ENCODE measurements around the gene RNF141.

RNF141 gene, protein sequence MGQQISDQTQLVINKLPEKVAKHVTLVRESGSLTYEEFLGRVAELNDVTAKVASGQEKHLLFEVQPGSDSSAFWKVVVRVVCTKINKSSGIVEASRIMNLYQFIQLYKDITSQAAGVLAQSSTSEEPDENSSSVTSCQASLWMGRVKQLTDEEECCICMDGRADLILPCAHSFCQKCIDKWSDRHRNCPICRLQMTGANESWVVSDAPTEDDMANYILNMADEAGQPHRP

DNA sequence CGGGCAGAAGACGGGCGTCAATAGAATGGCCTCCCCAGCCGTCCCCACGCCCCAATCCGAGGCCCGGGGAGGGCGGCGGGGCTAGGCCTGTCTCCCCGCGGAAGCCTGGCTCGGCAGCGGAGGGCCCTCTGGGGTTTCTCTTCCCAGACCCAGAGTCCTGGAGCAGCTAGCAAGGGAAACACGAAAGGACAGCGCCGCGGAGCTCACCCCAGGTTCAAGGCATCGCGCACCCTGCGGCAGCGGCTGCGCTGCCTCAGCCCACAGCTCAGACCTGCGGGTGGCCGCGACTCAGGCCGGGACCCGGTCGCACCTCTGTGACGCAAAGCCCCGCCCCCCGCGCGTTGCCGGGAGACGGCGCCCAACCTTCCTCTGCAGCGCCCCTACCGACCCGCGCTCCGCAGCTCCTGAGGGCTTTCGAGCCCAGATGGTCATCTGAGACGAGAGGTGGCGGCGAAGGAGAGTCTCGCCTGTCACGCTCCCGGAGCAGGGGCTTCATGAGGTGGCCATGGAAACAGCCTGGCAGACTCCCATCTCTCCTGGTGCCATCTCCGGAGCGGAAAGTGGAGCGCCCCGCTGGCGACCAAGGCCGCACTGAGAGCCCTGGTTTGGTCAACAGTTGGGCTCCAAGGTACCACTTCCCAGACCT lies at the start of gene RNF141:
RNF141 (minus strand) TSS at position 273 of the 646 bp plus-strand sequence. CDS start 7,029 bp downstream, outside the sequence.
- DNase-seq, result peak; percentile 88
- in situ Hi-C loops (cut with HindIII; ENCODE audit: low pct_ligation_motif_present, low pct_unique_long_range_greater_than_20kb, low sequenced_read_pairs), result no loop called here

DNA sequence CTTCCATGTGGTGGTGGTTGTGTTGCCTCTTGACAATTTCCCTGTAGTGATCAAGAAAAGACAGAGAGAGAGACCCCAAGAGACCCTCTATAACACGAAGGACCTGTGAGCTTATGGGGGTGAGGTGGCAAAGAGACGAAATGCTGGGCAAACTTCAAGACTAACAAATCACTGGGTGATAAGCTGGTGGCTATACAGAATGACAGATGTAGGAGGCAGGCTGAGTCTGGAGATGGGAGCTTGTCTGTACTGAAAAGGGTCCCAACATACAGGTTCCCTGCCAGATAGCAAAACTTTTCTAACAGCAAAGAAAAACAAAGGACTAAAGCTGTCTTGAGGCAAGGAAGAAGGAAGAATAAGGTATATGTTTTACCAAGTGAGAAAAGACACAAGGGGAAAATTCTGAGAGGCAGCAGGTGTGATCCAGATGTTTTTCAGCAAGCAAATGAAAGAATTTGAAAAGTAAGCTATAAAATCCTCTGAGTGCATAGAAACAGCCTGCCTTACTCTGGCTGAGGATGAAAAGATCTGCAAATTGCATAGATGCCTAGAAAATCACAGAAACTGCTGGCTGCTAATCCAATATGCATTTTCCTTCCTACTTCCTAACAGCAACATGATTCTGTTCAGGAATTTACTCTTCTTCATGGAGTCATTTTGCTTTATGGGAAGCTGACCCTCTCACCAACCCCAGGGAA lies 49.4 kb upstream of the RNF141 start:
- in situ Hi-C loops (cut with HindIII; ENCODE audit: low pct_ligation_motif_present, low pct_unique_long_range_greater_than_20kb, low sequenced_read_pairs), result no loop called here
- no peak for DNase-seq

DNA sequence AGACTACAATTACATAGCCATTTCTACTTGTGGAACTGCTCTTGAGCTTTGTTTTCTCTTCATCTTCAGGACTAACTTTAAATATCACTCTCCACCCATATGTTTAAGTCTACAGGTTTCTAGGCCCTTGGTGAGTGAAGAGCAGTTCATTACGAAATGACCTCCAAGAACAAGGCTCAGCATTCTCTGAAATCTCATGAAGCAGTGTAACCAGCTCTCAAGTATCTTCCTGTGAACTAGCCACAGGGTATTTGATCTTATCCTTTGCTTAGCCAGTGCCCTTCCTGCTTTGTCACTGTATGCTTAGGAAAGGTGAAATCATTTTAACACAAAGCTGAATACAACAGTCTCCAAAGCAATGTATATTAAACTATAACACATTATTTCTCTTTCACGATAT lies 47.9 kb upstream of the RNF141 start:
- DNase-seq, result no peak
- in situ Hi-C loops (cut with HindIII; ENCODE audit: low pct_ligation_motif_present, low pct_unique_long_range_greater_than_20kb, low sequenced_read_pairs), result no loop called here

DNA sequence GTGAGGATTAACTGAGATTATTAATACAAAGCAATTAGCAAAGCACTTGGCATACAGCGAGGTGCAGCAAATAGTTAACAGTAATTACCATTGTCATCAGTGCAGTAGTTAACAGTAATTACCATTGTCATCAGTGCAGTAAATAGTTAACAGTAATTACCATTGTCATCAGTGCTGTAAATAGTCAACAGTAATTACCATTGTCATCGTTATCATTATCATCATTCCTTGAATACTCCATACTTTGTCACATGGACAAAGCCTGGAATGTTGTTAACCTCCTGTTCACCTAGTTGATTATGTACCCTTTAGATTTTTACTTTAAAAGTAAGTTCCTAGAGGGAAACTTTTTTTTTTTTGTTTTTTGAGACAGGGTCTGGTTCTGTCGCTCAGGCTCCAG lies 47.0 kb upstream of the RNF141 start:
- in situ Hi-C loops (cut with HindIII; ENCODE audit: low pct_ligation_motif_present, low pct_unique_long_range_greater_than_20kb, low sequenced_read_pairs), result no loop called here
- DNase-seq, result no peak

DNA sequence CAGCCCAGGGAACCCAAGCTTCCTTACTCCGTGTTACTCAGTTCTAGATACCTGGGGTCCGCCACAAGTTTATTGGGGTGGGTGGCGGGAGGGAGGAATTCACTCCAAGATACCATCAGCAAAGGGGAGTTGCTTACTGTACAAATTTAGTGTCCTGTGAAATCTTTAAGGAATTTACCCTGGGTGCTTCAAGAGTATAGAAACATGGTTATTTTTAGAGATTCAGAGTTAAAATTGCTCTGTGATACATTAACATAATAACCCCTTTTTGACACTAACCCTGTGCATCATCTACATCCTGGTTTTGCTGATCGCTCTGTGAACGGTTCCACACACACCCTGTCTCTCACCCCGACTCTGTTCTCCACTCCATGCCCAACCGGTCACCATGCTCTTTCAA lies 46.4 kb upstream of the RNF141 start:
- in situ Hi-C loops (cut with HindIII; ENCODE audit: low pct_ligation_motif_present, low pct_unique_long_range_greater_than_20kb, low sequenced_read_pairs), result no loop called here
- DNase-seq, result no peak

DNA sequence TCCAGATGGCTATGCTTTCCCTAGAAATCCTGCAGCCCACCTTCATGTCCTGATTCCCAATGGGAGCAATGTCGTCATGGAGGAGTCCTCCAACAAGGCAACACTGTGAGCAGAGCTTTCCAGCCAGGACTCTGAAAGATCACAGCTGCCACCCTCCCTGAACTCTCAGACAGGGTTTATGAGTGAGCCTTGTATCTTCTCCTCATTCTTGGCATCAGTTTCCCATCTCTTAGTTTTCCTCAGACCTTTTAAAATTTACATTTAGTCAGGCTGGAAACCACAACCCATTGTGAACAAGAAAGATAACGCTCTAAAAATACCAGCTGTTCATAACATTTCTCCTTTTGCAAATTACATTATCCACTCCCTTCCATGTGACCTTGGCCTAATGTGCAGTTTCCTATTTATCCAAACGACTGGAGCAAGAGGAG lies 43.1 kb upstream of the RNF141 start:
- in situ Hi-C loops (cut with HindIII; ENCODE audit: low pct_ligation_motif_present, low pct_unique_long_range_greater_than_20kb, low sequenced_read_pairs), result no loop called here
- no peak for DNase-seq

DNA sequence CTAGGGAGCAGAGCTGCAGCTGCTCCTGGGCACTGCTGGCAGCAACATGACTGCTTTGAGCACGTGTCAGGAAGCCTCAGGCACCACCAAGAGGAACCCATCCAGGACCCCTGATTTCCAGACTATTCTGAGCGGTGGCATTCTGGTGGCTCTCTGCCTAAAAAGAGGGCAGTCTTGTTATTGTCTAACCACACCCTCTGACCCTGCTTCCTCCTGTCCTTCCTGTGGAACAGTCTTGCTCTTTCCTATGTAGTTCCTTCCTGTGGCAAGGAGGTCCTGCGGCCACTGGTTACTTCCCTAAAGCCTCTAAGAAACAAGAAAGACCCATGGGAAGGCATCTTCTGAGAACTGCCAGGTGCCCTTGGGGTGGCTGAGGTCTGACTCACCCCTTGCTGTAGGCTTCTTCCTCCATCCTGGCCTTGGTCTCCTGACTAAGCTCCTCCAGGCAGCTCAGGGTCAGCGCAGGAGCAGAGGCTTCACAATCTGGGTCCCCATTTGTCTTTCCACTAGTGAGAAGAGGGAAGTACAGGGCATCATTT lies 40.6 kb upstream of the RNF141 start:
- in situ Hi-C loops (cut with HindIII; ENCODE audit: low pct_ligation_motif_present, low pct_unique_long_range_greater_than_20kb, low sequenced_read_pairs), result no loop called here
- DNase-seq, result no peak

DNA sequence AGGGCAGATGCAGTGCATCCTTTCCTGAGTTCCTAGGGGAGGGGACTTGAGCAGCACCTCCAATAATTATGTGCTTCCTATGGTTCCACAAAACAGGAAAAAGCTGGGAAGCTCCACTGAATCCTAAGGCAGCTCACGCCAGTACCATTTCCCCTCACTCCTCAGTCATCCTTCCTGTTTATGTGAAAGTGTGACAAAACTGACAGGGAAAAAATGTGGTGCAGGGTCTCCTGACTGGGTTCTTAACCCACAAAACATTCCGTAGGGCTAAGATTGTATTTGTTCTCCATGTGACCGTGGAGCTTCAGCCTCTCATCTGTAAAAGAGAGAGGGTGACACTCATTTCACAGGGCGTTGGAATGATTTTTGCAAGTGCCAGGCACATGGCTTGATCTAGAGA lies 39.6 kb upstream of the RNF141 start:
- no peak for DNase-seq
- in situ Hi-C loops (cut with HindIII; ENCODE audit: low pct_ligation_motif_present, low pct_unique_long_range_greater_than_20kb, low sequenced_read_pairs), result no loop called here

DNA sequence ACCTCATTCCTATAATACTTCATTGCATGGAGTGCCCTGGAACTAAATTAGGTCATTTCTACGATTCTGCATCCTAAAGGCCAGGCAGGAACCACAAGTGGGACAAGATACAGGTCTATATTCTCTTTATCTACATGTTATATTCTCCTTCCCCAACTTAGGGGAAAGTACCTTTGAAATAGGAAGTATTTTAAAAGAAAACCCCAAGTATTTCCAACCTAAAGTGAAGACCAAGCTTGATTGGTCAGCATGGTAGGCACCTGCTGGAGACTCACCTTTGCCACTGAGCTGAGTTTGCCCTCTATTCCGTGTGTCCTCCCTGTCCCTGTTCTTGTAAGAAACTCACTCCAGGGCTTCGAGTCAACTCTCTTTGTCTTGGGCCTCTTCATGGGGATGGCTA lies 38.7 kb upstream of the RNF141 start:
- in situ Hi-C loops (cut with HindIII; ENCODE audit: low pct_ligation_motif_present, low pct_unique_long_range_greater_than_20kb, low sequenced_read_pairs), result no loop called here
- DNase-seq, result no peak

DNA sequence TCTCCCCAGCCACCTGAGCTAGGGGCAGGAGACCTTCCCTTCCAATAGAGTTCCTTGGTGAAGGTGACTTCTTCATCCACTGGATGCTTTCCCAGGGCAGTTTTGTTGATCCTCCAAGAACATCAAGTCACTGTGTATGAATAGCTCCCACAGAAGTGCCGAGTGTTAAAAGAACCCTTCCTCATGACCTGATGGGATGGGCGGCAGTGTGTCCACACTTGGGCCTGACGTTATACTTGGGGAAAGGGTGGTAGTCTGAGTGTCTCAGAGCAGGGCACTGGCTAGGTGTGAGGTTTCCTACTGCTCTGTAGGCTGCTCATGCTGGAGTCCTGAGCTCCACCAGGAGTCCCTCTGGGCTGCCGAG lies 35.0 kb upstream of the RNF141 start:
- DNase-seq, result no peak
- in situ Hi-C loops (cut with HindIII; ENCODE audit: low pct_ligation_motif_present, low pct_unique_long_range_greater_than_20kb, low sequenced_read_pairs), result no loop called here

DNA sequence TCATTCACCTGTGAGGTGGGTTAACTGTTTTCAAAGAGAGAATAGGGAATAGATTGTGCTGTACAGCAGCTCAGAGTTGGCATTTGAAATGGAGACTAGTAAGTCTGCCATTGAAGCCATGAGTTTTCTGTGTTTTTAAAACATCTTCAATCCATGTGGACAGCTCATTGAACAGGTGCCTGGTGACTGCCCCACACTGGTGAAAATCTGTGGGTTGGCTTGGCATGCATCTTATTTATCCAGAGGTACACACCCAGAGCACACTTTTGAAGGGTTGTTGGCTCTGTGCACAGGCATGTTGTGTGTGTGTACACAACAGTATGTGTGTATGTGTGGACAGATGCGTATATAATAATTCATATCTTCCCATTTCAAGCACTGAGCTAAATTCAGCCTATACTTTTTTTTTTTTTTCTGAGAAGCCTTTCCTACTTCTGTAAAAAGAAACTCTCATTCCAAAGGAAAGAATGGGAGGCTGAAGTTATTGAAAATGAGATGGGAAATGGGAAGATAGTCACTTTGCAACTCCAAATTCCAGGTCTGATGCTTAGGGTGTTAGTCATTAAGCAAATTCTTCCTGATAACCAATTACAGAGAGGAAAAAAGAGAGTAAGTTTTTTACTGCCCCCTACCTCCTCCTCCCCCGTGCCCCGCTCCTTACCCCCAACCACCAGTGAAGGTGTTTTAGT lies 34.5 kb upstream of the RNF141 start:
- in situ Hi-C loops (cut with HindIII; ENCODE audit: low pct_ligation_motif_present, low pct_unique_long_range_greater_than_20kb, low sequenced_read_pairs), result no loop called here
- DNase-seq, result no peak

DNA sequence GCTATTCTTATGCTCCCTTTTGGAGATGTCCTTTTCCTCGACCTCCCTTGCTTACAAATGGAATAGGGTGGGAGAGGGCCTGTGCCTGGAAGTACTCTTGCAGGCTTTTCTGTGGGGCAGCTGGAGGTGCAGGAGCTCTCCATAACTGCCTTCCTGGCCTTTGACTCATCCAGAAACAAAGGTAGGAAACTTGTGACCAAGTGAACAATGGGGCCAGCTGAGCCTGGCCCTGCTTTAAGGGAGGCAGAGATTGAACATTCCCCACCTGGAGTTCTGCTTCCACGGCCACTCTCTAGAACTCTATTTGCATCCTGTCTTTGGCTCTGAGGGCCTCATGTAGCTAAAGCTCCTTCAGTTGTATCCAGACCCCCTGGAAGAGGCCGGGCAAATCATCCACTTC lies 32.6 kb upstream of the RNF141 start:
- in situ Hi-C loops (cut with HindIII; ENCODE audit: low pct_ligation_motif_present, low pct_unique_long_range_greater_than_20kb, low sequenced_read_pairs), result no loop called here
- DNase-seq, result no peak

DNA sequence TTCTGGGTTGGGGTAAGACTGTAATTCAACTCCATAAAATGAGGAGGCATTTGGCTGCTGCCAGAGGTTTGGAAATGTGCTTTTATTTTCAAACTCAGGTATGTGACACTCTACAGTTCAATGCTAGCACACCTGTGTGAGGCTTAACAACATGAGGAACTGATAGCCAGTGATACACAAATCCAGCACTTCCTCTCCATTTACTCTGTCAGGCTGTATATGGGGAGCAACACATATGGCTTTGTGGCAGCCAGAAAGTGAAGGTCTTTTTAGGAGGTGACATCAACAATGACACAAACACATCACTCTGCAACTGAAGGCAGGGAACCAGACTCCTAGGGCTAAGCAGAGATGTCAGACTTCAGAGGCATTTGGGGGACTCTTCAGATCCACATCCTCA lies 32.0 kb upstream of the RNF141 start:
- no peak for DNase-seq
- in situ Hi-C loops (cut with HindIII; ENCODE audit: low pct_ligation_motif_present, low pct_unique_long_range_greater_than_20kb, low sequenced_read_pairs), result no loop called here

DNA sequence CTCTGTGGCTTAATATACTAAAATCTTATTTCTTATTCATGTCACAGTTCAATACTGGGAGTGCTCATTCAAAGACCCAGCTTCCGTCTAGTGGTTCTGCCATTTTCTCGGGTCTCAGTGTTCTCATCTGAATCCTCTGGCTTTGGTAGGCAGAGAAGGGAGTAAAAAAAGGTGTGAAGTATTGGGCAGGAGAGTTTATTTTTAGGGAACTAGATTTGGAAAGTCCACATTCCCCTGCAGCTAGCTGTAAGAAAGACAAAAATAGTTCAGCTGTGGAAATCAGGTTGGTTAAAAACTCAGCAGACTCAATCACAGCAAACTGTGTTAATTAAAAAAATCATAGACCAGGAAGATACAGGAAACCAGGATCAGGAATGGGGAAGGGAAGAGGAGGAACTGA lies 31.5 kb upstream of the RNF141 start:
- no peak for DNase-seq
- in situ Hi-C loops (cut with HindIII; ENCODE audit: low pct_ligation_motif_present, low pct_unique_long_range_greater_than_20kb, low sequenced_read_pairs), result no loop called here

DNA sequence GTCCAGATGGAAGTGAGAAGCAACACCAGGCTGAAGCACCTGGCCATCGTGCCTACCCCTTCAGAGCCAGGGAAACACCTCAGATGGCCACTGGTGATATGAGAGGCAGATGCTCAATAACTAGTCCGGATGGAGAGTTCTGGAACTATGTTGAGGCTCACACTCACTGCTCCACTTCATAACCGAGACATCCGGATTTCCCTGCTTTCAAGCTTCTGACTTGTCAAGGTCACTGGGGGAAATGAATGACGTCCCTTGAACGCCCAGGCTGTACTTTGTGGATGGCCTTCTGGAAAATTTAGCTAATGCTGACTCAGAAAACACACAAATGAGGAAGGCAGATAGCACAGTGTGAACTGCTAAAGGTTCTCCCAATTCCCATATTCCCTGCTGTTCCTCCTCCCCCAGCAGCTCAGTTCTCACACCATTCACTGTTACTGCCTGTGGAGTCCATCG lies 27.5 kb upstream of the RNF141 start, which contains the start of gene LYVE1:
LYVE1 (minus strand) TSS at position 180 of the 456 bp plus-strand sequence; CDS start at position 47, 133 bp downstream.
- in situ Hi-C loops (cut with HindIII; ENCODE audit: low pct_ligation_motif_present, low pct_unique_long_range_greater_than_20kb, low sequenced_read_pairs), result no loop called here
- no peak for DNase-seq

DNA sequence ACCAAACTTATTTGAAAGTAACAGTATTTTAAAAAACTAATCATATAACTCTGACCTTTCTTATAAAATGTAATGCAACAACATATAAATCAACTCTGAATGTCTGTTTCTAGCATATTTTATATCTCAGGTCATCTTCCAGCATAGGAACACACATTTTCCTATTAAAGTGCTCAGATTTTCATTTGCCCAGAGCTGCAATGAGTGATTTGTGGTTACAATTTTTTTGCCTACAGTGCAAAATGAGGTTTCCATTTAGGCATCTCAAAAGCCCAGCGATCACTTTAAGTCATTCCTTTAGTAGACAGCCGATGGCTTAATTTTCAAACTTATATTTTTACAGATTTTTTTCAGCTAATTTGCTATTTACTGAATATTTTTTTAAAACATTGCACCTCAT lies 26.5 kb upstream of the RNF141 start:
- in situ Hi-C loops (cut with HindIII; ENCODE audit: low pct_ligation_motif_present, low pct_unique_long_range_greater_than_20kb, low sequenced_read_pairs), result no loop called here
- DNase-seq, result no peak

DNA sequence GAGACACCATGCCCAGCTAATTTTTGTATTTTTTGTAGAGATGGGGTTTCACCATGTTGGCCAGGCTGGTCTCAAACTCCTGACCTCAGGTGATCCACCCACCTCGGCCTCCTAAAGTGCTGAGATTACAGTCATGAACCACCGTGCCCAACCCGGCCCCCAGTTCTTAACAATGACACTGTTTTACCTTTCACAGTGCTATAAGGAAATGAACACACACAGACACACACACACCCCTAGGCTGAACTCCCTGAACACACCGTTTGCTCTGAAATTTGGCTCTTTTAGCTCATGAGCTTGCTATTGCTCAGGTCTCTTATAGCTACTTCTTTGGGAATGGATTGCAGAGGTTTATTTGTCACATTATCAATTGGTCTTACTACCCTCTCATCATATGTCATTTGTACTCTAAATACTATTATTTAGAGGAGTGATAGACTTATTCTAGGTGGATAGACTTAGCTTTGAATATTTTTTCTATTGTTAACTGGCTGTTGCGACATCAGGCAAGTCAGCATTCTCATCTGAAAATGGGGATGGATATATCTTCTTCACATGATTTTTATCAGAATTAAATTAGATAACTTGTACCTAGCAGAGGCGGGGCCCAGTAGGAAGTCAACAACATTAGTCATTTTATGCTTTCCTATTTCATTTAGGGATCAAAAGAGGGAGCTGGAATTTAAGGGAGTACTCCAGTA lies 25.4 kb upstream of the RNF141 start:
- DNase-seq, result no peak
- in situ Hi-C loops (cut with HindIII; ENCODE audit: low pct_ligation_motif_present, low pct_unique_long_range_greater_than_20kb, low sequenced_read_pairs), result no loop called here

DNA sequence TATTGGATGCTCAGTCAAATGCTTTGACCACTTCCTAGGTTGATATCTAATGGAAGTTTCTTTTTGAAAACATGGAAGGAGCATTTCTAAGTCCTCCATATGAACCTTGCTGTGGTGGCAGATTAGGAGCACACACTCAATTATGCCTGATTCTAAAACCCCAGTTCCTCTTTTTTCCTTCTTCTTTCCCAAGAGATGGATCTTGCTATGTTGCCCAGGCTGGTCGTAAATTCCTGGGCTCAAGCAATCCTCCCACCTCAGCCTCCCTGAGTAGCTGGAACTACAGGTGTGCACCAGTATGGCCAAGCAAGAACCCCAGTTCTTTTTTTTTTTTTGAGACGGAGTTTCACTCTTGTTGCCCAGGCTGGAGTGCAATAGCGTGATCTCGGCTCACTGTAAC lies 24.5 kb upstream of the RNF141 start:
- DNase-seq, result no peak
- in situ Hi-C loops (cut with HindIII; ENCODE audit: low pct_ligation_motif_present, low pct_unique_long_range_greater_than_20kb, low sequenced_read_pairs), result no loop called here
